Measurements from ENCODE around the gene NFATC2.
A peak's percentile ranks its signal among the peaks of the same experiment; 100 is the strongest.

NFATC2 gene

GRCh38 chr20:51536116-51537069 lies 6.1 kb downstream of the NFATC2 start:
- DNase-seq (ENCODE audit: low read depth), result no peak
- H3K4me3 ChIP-seq (replicated peaks; ENCODE audit: low read depth, low read length), result no peak overlapping the region
- TF ChIP-seq CTCF (IDR thresholded peaks at IDR 0.05; ENCODE audit: low read length, missing control alignments), result no peak

- DNase-seq (ENCODE audit: low read depth), result no peak
- no peak for TF ChIP-seq CTCF (IDR thresholded peaks at IDR 0.05; ENCODE audit: low read length, missing control alignments)
- no peak overlapping the region for H3K4me3 ChIP-seq (replicated peaks; ENCODE audit: low read depth, low read length)
These were observed 6.8 kb downstream of the NFATC2 start for GRCh38 chr20:51535674-51536073.

GRCh38 chr20:51535075-51535386 lies 7.5 kb downstream of the NFATC2 start:
- DNase-seq (ENCODE audit: low read depth), result no peak
- no peak overlapping the region for H3K4me3 ChIP-seq (replicated peaks; ENCODE audit: low read depth, low read length)
- no peak for TF ChIP-seq CTCF (IDR thresholded peaks at IDR 0.05; ENCODE audit: low read length, missing control alignments)

- DNase-seq (ENCODE audit: low read depth), result peak; percentile 1
- H3K4me3 ChIP-seq (replicated peaks; ENCODE audit: low read depth, low read length), result no peak overlapping the region
- no peak for TF ChIP-seq CTCF (IDR thresholded peaks at IDR 0.05; ENCODE audit: low read length, missing control alignments)
These were observed 9.0 kb downstream of the NFATC2 start for GRCh38 chr20:51533291-51534172.

GRCh38 chr20:51532577-51533191 lies 9.8 kb downstream of the NFATC2 start:
- H3K4me3 ChIP-seq (replicated peaks; ENCODE audit: low read depth, low read length), result no peak overlapping the region
- TF ChIP-seq CTCF (IDR thresholded peaks at IDR 0.05; ENCODE audit: low read length, missing control alignments), result no peak
- no peak for DNase-seq (ENCODE audit: low read depth)

- no peak for DNase-seq (ENCODE audit: low read depth)
- no peak for TF ChIP-seq CTCF (IDR thresholded peaks at IDR 0.05; ENCODE audit: low read length, missing control alignments)
- H3K4me3 ChIP-seq (replicated peaks; ENCODE audit: low read depth, low read length), result no peak overlapping the region
These were observed 10.6 kb downstream of the NFATC2 start for GRCh38 chr20:51531712-51532456.
